HepG2 (cell line): Measurements from ENCODE around the gene UNC5C. TPM values are rescaled to one million over a fixed set of nuclear protein-coding genes. Genes with fewer than 3 reads are reported as not detected.
A peak's percentile ranks its signal among the peaks of the same experiment; 100 is the strongest.

ENCODE experiments used
- ATAC-seq: fragments of 200-7000 bp; cut with Tn5 transposase; 3 replicates; pipeline ENCODE4 v1.9.1; 2020; ENCODE audit warnings: mild to moderate bottlenecking, moderate library complexity
- BruUV-seq: library from RNA; stranded (reverse); fragments of 400-500 nt; replicated peaks from 2 replicates; lab custom pipeline; 2021; lab: Mats Ljungman, UMichigan
- CTCF ChIA-PET: fragments of 300-600 bp; formaldehyde crosslinking; extraction: SDS; loops from one replicate; lab custom pipeline; 2021; ENCODE audit warnings: low total read pairs, inconsistent platforms, low intra/inter-chr PET ratio; lab: Yijun Ruan, JAX
- POLR2A ChIA-PET: fragments of 350-600 bp; sonication (Branson Sonifier 250); formaldehyde crosslinking; loops from one replicate; lab custom pipeline; 2020; ENCODE audit warnings: antibody characterized with exemption, inconsistent platforms; lab: Yijun Ruan, JAX
- DNase-seq: peaks from one replicate; pipeline ENCODE4 v3.0.0-alpha.2; 2015; ENCODE audit warnings: low spot score
- FAIRE-seq: peaks from 3 replicates; lab custom pipeline; 2011; peaks lifted over from hg19 to GRCh38; lab: Jason Lieb, UNC
- H2AFZ ChIP-seq: one replicate; pipeline ENCODE4 v1.6.1; 2011; ENCODE audit warnings: low read length, inconsistent platforms
- H3K27ac ChIP-seq: fragments of 300-600 bp; 3 replicates; pipeline ENCODE4 v1.8.0; 2011; ENCODE audit warnings: mixed run types, mild to moderate bottlenecking, mixed read lengths, low read length, inconsistent platforms; ENCODE audit not compliant: insufficient read depth; ENCODE audit errors: extremely low read length
- H3K27me3 ChIP-seq, 2 experiments: fragments of 200-600 bp in 1 of 2; 2 replicates in 1 of 2; 3 replicates in 1 of 2; pipeline versions ENCODE4 v1.6.0 to v1.8.0; 2011; ENCODE audit warnings: low read length in 2 of 2, mild to moderate bottlenecking in 2 of 2, moderate library complexity in 2 of 2, inconsistent platforms in 1 of 2; ENCODE audit not compliant: insufficient read depth in 2 of 2, control insufficient read depth in 1 of 2
- H3K36me3 ChIP-seq, 2 experiments: fragments of 200-600 bp in 1 of 2; replicated peaks in 1 of 2; 2 replicates in 1 of 2; 3 replicates in 1 of 2; pipeline versions ENCODE4 v1.5.1 to v1.8.0; 2011; ENCODE audit warnings: low read length in 2 of 2, inconsistent platforms in 1 of 2; ENCODE audit not compliant: insufficient read depth in 2 of 2, control insufficient read depth in 1 of 2
- H3K4me1 ChIP-seq: 2 replicates; pipeline ENCODE4 v1.5.1; 2012; ENCODE audit warnings: low read length, inconsistent platforms; ENCODE audit not compliant: insufficient read depth
- H3K4me2 ChIP-seq: 2 replicates; pipeline ENCODE4 v1.6.0; 2011; ENCODE audit warnings: low read depth, low read length, inconsistent platforms
- H3K4me3 ChIP-seq, 3 experiments: fragments of 200-600 bp in 1 of 3; sonication (generic), shearing (Covaris generic) in 1 of 3; replicated peaks in 1 of 3; 2 replicates each; pipeline ENCODE4 v1.5.1; 2011 to 2016; ENCODE audit warnings: low read length in 3 of 3, inconsistent platforms in 2 of 3, low read depth in 2 of 3, mild to moderate bottlenecking in 2 of 3, control low read depth in 1 of 3, mixed read lengths in 1 of 3; ENCODE audit not compliant: insufficient read depth in 1 of 3
- H3K79me2 ChIP-seq: one replicate; pipeline ENCODE4 v1.6.1; 2011; ENCODE audit warnings: low read length, inconsistent platforms; ENCODE audit not compliant: insufficient read depth
- H3K9ac ChIP-seq: 2 replicates; pipeline ENCODE4 v1.6.0; 2011; ENCODE audit warnings: mild to moderate bottlenecking, low read depth, low read length, inconsistent platforms; ENCODE audit not compliant: insufficient read depth
- H3K9me3 ChIP-seq: 2 replicates; pipeline ENCODE4 v1.5.1; 2012; ENCODE audit warnings: mild to moderate bottlenecking, low read length
- H4K20me1 ChIP-seq: 2 replicates; pipeline ENCODE4 v1.6.0; 2011; ENCODE audit warnings: inconsistent platforms, mild to moderate bottlenecking, low read length, moderate library complexity; ENCODE audit not compliant: insufficient read depth
- DNMT3B ChIP-seq: conservative IDR thresholded peaks from 2 replicates; pipeline ENCODE4 v1.6.1; 2016; ENCODE audit warnings: missing biosample characterization, control low read depth
- HCFC1 ChIP-seq: fragments of 150-350 bp; IDR thresholded peaks from 2 replicates; pipeline ENCODE4 v1.6.1; 2014; ENCODE audit warnings: low read depth, low read length
- MAFK ChIP-seq, 2 experiments: IDR thresholded peaks in 1 of 2; conservative IDR thresholded peaks in 1 of 2; 2 replicates each; pipeline ENCODE4 v1.6.1; 2011; ENCODE audit warnings: improper control_type of control experiment in 2 of 2, low read length in 2 of 2
- MYNN ChIP-seq: sonication (generic); formaldehyde crosslinking; IDR thresholded peaks from 2 replicates; pipeline ENCODE4 v1.4.0; 2020; ENCODE audit warnings: mild to moderate bottlenecking, low read depth, missing genetic modification reagents
- ZBTB37 ChIP-seq: sonication (generic); formaldehyde crosslinking; IDR thresholded peaks from 2 replicates; pipeline ENCODE4 v1.4.0; 2020; ENCODE audit warnings: mild to moderate bottlenecking, missing genetic modification reagents
- ZNF7 ChIP-seq: IDR thresholded peaks from 2 replicates; pipeline ENCODE4 v1.6.1; 2016; ENCODE audit warnings: missing biosample characterization, missing genetic modification reagents
- WGBS: methylation state at CpG from one replicate; pipeline ENCODE4 v1.1.6; 2017; ENCODE audit warnings: low lambda C conversion rate; 5-methylcytosine and 5-hydroxymethylcytosine counted together
- in situ Hi-C: cut with HindIII; loops from 2 replicates; pipeline ENCODE4 v1.10.0; 2017; ENCODE audit warnings: low pct_unique_long_range_greater_than_20kb; ENCODE audit not compliant: extremely low pct_ligation_motif_present
- intact Hi-C: fragments of 100-400 bp; cut with micrococcal nuclease; formaldehyde crosslinking; loops from one replicate; pipeline ENCODE4 v1.10.0; 2022; ENCODE audit not compliant: unreplicated experiment
- polyA plus RNA-seq, 8 experiments: library from polyadenylated mRNA; depleted of rRNA in 3 of 8; stranded (reverse) in 7 of 8; unstranded in 1 of 8; fragments of >200 nt; fragmentation: Illumina TruSeq in 4 of 8; extraction: Trizol in 4 of 8; gene quantifications; 2 replicates each; pipeline versions ENCODE4 v1.2.1 to v1.2.3, GENCODE V29; 2011 to 2016; ENCODE audit warnings: low read depth in 4 of 8, missing spikeins in 1 of 8, mixed read lengths in 1 of 8; ENCODE audit not compliant: insufficient read depth in 1 of 8
- total RNA-seq, 5 experiments: library from RNA; depleted of rRNA; stranded (reverse); fragments of >200 nt; fragmentation: Illumina TruSeq; extraction: Trizol; gene quantifications; 2 replicates each; pipeline ENCODE4 v1.2.3, GENCODE V29; 2016; ENCODE audit warnings: low read depth in 1 of 5

UNC5C gene
- total and polyA plus RNA-seq, 2 of the 13 experiments (the other 11 are each of a cell fraction or from before 2014, with no cell fraction given): not detected

- ChIA-PET POLR2A (no interaction called here), CTCF (no interaction called here)
- H3K27ac ChIP-seq: no peak overlapping the region
- WGBS: 12% methylated on average over 5 of the region's 5 CpGs
- TF ChIP-seq ZBTB37 (CRISPR knock-in tag) (no peak), ZNF7 (CRISPR knock-in tag) (no peak), MAFK (conservative IDR thresholded peaks at IDR 0.05 in 1 of 2, IDR thresholded peaks at IDR 0.05 in 1 of 2; ENCODE audit: low read length in 2 of 2) (0 out of 4 replicates have a peak, but pooled peaks of 1 of the 2 experiments have one; percentile 12), HCFC1 (no peak)
- no peak for DNase-seq
- H3K4me2 ChIP-seq: no peak overlapping the region
- no peaks in the 10 kb centered on the region for H3K4me1 ChIP-seq
- ATAC-seq: no peak
- no TSS peak for BruUV-seq
- no peak overlapping the region for H3K4me3 ChIP-seq
- no peaks in the 10 kb centered on the region for H3K9me3 ChIP-seq
- intact Hi-C loops (no loop called here), in situ Hi-C loops (no loop called here)
- no peaks in the 10 kb centered on the region for H4K20me1 ChIP-seq
- H3K9ac ChIP-seq: no peak overlapping the region
- H3K27me3 ChIP-seq: no peaks in the 10 kb centered on the region
- H3K79me2 ChIP-seq: no peaks in the 10 kb centered on the region
- no peak for FAIRE-seq
- H3K36me3 ChIP-seq: no peaks in the 10 kb centered on the region
- H2AFZ ChIP-seq: no peak overlapping the region
Measured at GRCh38 chr4:95507561-95507960, 41.2 kb downstream of the UNC5C start.

GRCh38 chr4:95507147-95507546 lies 41.6 kb downstream of the UNC5C start:
- WGBS: 0% methylated on average over 1 of the region's 1 CpG

More at GRCh38 chr4:95507147-95507546, 41.6 kb downstream of the UNC5C start:
- DNase-seq (no peak), ATAC-seq (no peak), FAIRE-seq (no peak)
- H3K4me2 ChIP-seq: no peak overlapping the region
- H3K36me3 ChIP-seq: no peaks in the 10 kb centered on the region
- H3K9me3 ChIP-seq: no peaks in the 10 kb centered on the region
- BruUV-seq: no TSS peak
- H2AFZ ChIP-seq: no peak overlapping the region
- no peak overlapping the region for H3K9ac ChIP-seq
- H3K27ac ChIP-seq: no peak overlapping the region
- intact Hi-C loops: no loop called here
- H3K4me3 ChIP-seq: no peak overlapping the region
- no peaks in the 10 kb centered on the region for H4K20me1 ChIP-seq
- in situ Hi-C loops: no loop called here
- TF ChIP-seq MYNN: no peak
- TF ChIP-seq DNMT3B: no peak
- ChIA-PET CTCF (no interaction called here), POLR2A (no interaction called here)
- no peaks in the 10 kb centered on the region for H3K27me3 ChIP-seq
- no peaks in the 10 kb centered on the region for H3K4me1 ChIP-seq
- no peaks in the 10 kb centered on the region for H3K79me2 ChIP-seq
